ENCODE data around the gene FAM76A.
"Not testable (repeated sequence)": the region's sequence is repeated elsewhere in the genome, so short reads cannot be mapped to it uniquely, and the experiment has no call there.

FAM76A gene

DNA sequence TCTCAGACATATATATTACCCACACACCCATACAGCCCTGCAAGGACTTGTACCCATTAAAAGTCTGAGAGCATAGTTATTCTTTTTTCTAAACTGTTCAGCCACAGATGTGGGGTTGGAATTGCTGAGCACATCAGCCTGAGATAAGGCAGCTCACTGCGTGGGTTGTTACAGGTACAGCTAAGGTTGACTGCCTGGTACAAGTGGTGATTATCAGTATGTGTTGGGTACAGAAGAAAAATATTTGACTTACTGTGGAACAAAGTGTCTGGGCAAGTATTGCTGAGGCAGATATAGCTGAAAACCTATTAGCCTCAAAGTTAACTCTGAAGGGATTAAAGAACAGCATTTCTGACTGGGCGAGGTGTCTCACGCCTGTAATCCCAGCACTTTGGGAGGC, 52.3 kb downstream of the FAM76A start:
- no peak for DNase-seq (ENCODE audit: low read depth in 2 of 2)

- no peak for DNase-seq (ENCODE audit: low read depth in 2 of 2)
These were observed 53.4 kb downstream of the FAM76A start for GRCh38 chr1:27779122-27779521.

GRCh38 chr1:27782950-27783349, 57.2 kb downstream of the FAM76A start:
- no peak for DNase-seq (ENCODE audit: low read depth in 2 of 2)

- DNase-seq (ENCODE audit: low read depth in 2 of 2) = no peak
These were observed 58.9 kb downstream of the FAM76A start for GRCh38 chr1:27784700-27785099.

DNA sequence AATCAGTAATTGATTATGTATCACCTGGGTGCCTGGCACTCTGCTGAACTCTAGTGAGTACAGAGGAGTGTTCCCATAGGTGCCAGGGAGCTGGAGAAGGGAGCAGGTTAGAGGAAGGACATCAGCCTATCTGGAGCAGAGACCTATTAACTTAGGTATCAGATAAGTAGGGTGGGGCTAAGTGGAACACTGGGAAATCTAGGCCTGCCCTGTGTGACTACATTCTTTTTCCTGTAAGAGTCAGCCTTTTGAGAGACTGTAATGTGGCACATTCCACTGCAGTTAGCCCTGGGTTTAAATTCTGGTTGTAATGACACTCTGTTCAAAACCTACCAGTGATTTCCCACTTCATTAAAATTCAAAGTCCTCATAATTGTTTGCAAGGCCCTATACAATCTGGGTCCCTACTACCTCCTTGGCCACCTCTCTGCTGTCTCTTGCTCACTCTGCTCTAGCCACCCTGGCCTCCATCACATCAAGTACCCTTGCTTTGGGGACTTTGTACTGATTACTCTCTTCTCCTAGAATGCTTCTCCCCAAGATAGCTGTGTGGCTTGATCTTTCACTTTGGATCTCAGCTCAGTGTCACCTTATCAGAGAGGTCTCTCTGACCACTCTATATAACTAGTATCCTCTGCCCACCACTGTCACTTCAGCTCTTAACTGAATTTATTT, 60.2 kb downstream of the FAM76A start:
- no peak for DNase-seq (ENCODE audit: low read depth in 2 of 2)

DNA sequence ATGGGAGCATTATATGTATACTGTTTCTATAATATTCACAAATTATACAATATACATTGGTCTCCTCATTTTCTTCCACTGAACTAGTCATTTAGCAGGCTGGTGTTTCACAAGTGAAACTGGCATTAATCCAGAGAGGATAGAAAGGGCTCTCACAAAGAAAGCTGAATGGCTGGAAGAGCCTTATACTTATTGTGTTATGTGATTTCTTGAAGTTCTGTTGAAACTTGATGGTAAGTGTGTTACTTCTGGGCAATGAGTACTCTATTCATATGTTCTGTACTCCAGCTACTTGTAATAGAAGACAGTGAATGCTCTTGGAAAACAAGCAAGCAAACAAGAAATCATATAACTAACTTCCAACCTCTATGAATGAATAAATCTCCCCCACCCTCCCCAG, 62.1 kb downstream of the FAM76A start:
- DNase-seq (ENCODE audit: low read depth in 2 of 2) = no peak

DNA sequence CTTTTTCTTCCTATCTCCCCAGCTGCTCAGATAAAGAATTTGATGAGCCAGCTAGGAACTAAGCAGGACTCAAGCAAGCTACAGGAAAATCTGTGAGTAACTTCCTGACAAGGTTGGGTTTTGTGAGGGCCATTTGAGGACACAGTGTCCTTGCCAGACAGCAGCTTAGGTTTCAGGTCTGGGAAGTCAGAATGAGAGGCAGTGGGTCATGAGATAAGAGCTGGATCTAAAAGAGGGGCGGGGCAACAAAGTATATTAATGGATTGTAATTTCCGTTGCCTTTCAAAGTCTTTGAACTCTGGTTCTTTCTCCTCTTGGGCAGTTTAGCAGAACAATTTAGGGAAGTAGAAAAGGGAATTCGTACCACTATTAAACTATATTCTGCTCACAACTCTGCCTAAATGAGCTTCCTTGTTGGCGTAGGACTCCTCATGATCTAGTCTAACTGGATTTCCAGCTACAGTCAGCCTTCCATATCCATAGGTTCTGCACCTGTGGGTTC, 63.8 kb downstream of the FAM76A start:
- DNase-seq (ENCODE audit: low read depth in 2 of 2) = no peak

- not testable (repeated sequence) for DNase-seq (ENCODE audit: low read depth in 2 of 2)
These were observed 64.5 kb downstream of the FAM76A start for GRCh38 chr1:27790270-27790669.

- no peak for DNase-seq (ENCODE audit: low read depth in 2 of 2)
These were observed 69.8 kb downstream of the FAM76A start for GRCh38 chr1:27795601-27796000.

GRCh38 chr1:27804791-27805190, 79.0 kb downstream of the FAM76A start:
- DNase-seq (ENCODE audit: low read depth in 2 of 2) = no peak

GRCh38 chr1:27806758-27807157, 81.0 kb downstream of the FAM76A start:
- DNase-seq (ENCODE audit: low read depth in 2 of 2) = no peak

- no peak for DNase-seq (ENCODE audit: low read depth in 2 of 2)
These were observed 81.6 kb downstream of the FAM76A start for GRCh38 chr1:27807385-27807784.

- DNase-seq (ENCODE audit: low read depth in 2 of 2) = not testable (repeated sequence)
These were observed 82.4 kb downstream of the FAM76A start for GRCh38 chr1:27808131-27808530.

DNA sequence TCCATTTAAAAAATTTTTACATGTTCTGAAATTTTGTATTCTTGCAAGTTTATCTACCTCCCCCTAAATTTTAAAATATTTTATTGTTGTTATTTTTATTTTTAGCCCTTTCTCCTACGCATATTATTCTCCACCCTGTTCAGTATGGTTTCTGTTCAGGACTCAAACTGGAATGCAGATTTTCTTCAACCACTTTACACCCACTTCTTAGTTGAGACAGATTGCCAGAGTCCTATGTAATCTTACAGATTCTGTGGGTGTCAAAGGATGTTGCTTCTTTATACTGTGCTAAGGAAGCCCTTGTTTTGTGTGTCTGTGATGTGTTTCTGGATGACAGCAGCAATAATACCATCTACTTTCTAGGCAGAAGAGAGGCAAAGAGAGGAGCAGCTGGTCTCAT, 84.1 kb downstream of the FAM76A start:
- DNase-seq (ENCODE audit: low read depth in 2 of 2) = no peak

DNA sequence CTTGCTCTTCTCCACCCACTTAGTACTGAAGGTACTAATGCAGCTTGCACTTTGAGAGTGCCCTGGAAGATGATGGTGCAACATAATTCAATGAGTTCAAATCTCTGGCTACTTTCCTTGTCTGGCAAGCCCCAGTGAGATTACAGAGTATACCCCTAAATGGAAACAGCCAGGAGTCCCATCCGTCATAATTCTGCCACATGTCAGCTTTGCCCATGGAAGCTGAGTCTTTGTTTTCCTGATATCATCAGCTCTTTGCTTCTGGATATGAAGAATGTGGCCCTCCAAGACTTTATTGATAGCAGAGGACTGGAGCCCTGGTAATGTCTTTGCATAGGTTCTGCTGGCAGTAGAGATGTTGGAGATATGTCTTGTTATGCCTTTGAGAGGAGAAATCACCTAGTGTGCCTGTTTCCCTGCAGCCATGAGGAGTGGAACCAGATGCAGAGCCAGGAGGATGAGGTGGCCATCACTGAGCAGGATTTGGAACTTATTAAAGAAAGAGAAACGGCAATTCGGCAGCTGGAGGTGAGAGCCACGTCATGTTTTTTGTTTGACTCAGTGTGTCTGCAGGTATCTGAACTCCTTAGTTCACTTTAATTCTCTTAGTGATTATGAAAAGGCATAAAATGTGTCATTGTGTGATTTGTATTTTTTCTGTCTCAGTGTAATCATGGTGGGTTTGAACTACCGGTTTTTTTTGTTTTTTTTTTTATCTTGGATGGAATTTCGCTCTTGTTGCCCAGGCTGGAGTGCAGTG, 86.2 kb downstream of the FAM76A start:
- no peak for DNase-seq (ENCODE audit: low read depth in 2 of 2)
